ENCODE data around the gene ZNF684.

DNA sequence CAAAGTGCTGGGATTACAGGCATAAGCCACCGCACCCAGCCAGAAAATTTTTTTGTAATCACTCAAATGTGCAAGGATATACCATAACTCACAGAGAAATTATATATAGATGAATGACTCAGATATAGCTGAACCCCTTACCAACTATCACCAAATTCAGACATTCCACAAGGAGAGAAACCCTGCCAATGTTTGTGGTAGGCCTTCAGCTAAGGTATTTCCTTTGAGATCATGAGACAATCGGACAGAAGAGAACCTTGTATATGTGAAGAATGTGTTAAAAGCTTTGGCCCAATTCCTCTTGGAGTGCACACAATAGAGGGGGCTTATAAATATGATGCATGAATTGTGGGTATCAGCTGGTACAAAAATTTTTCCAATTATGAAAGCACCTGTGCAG lies 50.7 kb downstream of the ZNF684 start:
- TF ChIP-seq CTCF (IDR thresholded peaks at IDR 0.05) (no peak), EZH2 (IDR thresholded peaks at IDR 0.05; ENCODE audit: borderline replicate concordance, insufficient read depth, low read depth, low read length, poor library complexity, severe bottlenecking) (no peak)
